ENCODE results near the gene OXER1. TPM values are rescaled to one million over a fixed set of nuclear protein-coding genes. Genes with fewer than 3 reads are reported as not detected.
A peak's percentile ranks its signal among the peaks of the same experiment; 100 is the strongest.

Gene OXER1
- total RNA-seq, 2 donors from 2014 or later: 0.47 to 0.48 TPM

DNA sequence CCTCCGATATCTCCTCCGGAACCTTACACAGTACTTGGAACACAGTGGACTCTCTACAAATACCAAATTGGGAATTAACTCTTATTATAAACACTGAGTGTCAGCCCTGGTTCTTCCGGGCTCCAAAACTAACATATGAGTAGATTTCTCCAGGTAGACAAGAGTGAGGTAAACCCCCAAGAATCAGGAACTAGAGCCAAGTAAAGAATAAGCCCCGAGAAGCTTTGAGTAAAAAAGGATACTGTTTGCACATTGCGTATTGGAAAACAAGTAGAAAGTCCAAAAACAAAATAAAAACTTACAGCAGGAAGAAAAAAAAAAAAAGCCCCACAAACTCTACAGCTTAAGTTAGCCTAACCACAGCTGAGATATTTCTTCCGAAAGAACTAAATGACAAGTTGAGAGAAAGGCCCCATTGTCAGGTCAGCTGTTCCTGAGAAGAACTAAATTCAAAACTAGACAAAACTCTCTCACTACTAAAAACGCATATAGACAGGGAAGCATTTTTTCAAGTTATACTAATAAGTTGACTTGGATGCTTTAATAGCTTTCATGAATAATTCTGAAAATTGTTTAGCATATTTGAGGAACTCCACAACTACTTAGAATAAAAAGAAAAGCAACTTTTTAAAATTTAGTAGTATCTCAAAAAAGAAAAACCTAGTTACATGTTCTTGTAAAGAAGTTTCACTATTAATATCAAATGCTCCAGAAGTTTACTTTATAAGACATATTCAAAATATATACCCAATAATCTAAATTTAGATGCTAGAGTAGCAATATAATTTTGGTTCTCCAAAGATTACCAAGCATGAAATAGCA is 32.7 kb upstream of the OXER1 start:
- Histone ChIP-seq H3K27me3 (no peaks in the 10 kb centered on the region), H3K9me3 (no peaks in the 10 kb centered on the region), H3K27ac (peak overlapping the region in 1 of 2 donors; percentile 16), H3K4me3 (no peak overlapping the region), H3K4me1 (peaks cover 0 to 27% of the 10 kb centered on the region in 2 donors), H3K36me3 (no peaks in the 10 kb centered on the region)
- TF ChIP-seq CTCF (IDR thresholded peaks at IDR 0.05): no peak
- no peak for DNase-seq (ENCODE audit: low spot score)

DNA sequence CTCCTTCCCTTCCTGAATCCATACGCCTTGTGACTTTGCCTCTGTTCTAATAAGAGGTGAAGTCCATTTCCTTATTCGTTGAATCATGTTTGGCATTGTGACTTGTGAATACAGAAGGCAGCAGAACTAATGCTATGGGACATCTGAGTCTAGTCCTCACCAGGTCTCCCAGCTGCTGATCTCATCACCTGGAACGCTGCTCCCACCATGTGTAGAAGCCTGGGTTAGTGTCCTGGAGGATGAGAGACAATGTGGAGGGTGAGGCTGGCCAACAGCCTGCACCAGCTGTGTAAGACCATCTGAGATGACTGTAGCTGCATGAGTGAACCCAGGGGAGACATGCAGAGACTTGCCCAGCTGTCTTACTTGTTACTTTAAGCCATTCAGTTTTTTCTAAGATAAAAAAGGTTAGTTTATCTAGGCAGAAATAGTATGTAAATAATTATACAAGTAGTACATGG is 31.9 kb upstream of the OXER1 start:
- Histone ChIP-seq H3K27ac (peak overlapping the region in 1 of 2 donors; percentile 16), H3K9me3 (no peaks in the 10 kb centered on the region), H3K36me3 (no peaks in the 10 kb centered on the region), H3K4me3 (no peak overlapping the region), H3K27me3 (no peaks in the 10 kb centered on the region), H3K4me1 (peaks cover 0 to 27% of the 10 kb centered on the region in 2 donors)
- no peak for TF ChIP-seq CTCF (IDR thresholded peaks at IDR 0.05)
- no peak for DNase-seq (ENCODE audit: low spot score)

DNA sequence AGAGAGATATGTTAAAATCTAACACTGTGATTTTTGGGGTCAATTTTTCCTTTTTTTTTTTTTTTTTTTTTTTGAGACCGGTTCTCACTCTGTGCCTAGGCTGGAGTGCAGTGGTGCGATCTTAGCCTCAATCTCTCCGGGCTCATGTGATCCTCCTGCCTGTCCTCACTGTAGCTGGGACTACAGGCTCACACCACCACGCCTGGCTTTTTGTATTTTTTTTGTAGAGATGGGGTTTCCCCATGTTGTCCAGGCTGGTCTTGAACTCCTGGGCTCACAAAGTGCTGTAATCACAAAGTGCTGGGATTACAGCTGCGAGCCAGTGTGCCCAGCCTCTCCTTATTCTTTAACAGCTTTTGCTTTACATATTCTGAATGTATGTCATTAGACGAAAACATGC is 31.3 kb upstream of the OXER1 start:
- H3K27ac ChIP-seq: no peak overlapping the region
- H3K4me3 ChIP-seq: no peak overlapping the region
- H3K9me3 ChIP-seq: no peaks in the 10 kb centered on the region
- no peak for TF ChIP-seq CTCF (IDR thresholded peaks at IDR 0.05)
- peaks cover 0 to 25% of the 10 kb centered on the region in 2 donors for H3K4me1 ChIP-seq
- DNase-seq (ENCODE audit: low spot score): no peak
- no peaks in the 10 kb centered on the region for H3K27me3 ChIP-seq
- H3K36me3 ChIP-seq: no peaks in the 10 kb centered on the region

GRCh38 chr2:42794271-42795046 is 30.5 kb upstream of the OXER1 start:
- Histone ChIP-seq H3K4me1 (peaks cover 0 to 25% of the 10 kb centered on the region in 2 donors), H3K9me3 (no peaks in the 10 kb centered on the region), H3K27me3 (no peaks in the 10 kb centered on the region), H3K27ac (peak overlapping the region; percentile 77 to 80), H3K36me3 (no peaks in the 10 kb centered on the region), H3K4me3 (no peak overlapping the region)
- no peak for DNase-seq (ENCODE audit: low spot score)
- peak in 1 of 2 donors; percentile 32 for TF ChIP-seq CTCF (IDR thresholded peaks at IDR 0.05)

DNA sequence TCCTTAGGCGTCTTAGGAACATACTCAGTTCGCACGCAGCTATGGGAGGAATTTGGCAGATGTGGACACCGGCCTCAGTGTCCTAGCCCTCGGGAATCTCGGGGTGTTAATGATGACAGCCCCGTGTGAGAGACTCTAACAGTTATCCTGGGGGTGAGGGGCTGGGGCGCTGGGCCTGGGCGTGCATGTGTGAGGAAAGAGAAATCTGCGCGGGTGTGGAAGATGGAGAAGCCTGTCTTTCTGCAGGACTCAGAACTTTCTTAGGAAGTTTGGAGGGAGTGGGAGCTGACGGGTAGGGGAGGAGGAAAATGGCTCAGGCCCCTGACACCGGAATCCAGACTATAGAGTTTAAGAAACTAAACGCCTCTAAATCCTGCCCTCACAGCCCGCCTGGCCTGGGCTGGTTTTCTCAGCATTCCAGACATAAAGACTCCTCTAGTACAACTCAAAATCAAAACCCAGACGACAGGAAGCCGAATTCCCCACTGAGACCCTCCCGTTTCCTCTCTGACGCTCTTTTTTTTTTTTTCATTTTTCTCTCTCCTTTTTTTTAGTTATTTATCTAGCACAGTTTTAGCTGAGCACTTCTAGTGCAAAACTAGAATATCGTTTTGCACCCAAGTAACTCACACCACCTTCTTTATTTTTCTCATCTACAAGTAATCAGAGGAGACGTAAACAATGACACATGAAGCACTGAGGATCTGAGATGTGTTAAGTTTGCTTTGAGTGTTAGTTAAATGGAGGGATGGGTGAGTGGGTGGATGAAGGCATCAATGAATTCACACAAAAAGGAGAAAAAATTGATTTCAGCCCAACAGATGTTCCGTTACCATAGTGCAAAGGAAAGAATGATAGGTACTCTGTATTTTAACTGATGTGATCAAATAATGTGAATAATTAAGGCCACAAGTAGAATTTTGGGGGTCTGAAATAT is 29.7 kb upstream of the OXER1 start:
- TF ChIP-seq CTCF (IDR thresholded peaks at IDR 0.05): no peak
- peak overlapping the region; percentile 38 to 59 for H3K4me3 ChIP-seq
- H3K27me3 ChIP-seq: no peaks in the 10 kb centered on the region
- H3K9me3 ChIP-seq: no peaks in the 10 kb centered on the region
- DNase-seq (ENCODE audit: low spot score): no peak
- peaks cover 0 to 25% of the 10 kb centered on the region in 2 donors for H3K4me1 ChIP-seq
- peak overlapping the region; percentile 77 to 80 for H3K27ac ChIP-seq
- H3K36me3 ChIP-seq: no peaks in the 10 kb centered on the region

Data from right atrium auricular region (tissue), 2 donors.